Measurements from ENCODE around the gene FAIM2.
"Not testable (repeated sequence)": the region's sequence is repeated elsewhere in the genome, so short reads cannot be mapped to it uniquely, and the experiment has no call there.

Gene FAIM2

GRCh38 chr12:49863946-49864797 is 39.5 kb downstream of the FAIM2 start:
- DNase-seq (ENCODE audit: low read depth) = no peak

- not testable (repeated sequence) for DNase-seq (ENCODE audit: low read depth)
These were observed 42.8 kb downstream of the FAIM2 start for GRCh38 chr12:49860921-49861320.

- DNase-seq (ENCODE audit: low read depth) = not testable (repeated sequence)
These were observed 47.8 kb downstream of the FAIM2 start for GRCh38 chr12:49855890-49856289.

- DNase-seq (ENCODE audit: low read depth) = no peak
These were observed 48.7 kb downstream of the FAIM2 start for GRCh38 chr12:49854976-49855375.

- no peak for DNase-seq (ENCODE audit: low read depth)
These were observed 50.0 kb downstream of the FAIM2 start for GRCh38 chr12:49853671-49854070.

- DNase-seq (ENCODE audit: low read depth) = no peak
These were observed 56.5 kb downstream of the FAIM2 start for GRCh38 chr12:49847161-49847560.

GRCh38 chr12:49846032-49846431 is 57.7 kb downstream of the FAIM2 start:
- DNase-seq (ENCODE audit: low read depth) = no peak

- peak; percentile 19 for DNase-seq (ENCODE audit: low read depth)
These were observed 59.7 kb downstream of the FAIM2 start for GRCh38 chr12:49843876-49844437.

GRCh38 chr12:49843411-49843810 is 60.3 kb downstream of the FAIM2 start:
- DNase-seq (ENCODE audit: low read depth) = no peak

GRCh38 chr12:49842519-49843352 is 61.0 kb downstream of the FAIM2 start, which contains the start of gene BCDIN3D:
TSS of gene BCDIN3D (minus strand) at chr12:49843106. CDS start at chr12:49843087, 19 bp downstream.
- DNase-seq (ENCODE audit: low read depth) = peak; percentile 96

- peak; percentile 71 for DNase-seq (ENCODE audit: low read depth)
These were observed 64.6 kb downstream of the FAIM2 start for GRCh38 chr12:49838973-49839633.

- DNase-seq (ENCODE audit: low read depth) = peak; percentile 72
These were observed 70.8 kb downstream of the FAIM2 start for GRCh38 chr12:49832836-49833421.

GRCh38 chr12:49831717-49832116 is 72.0 kb downstream of the FAIM2 start:
- DNase-seq (ENCODE audit: low read depth) = no peak

GRCh38 chr12:49828133-49829091 is 75.3 kb downstream of the FAIM2 start, which contains the start of gene NCKAP5L:
TSS of gene NCKAP5L (minus strand) at chr12:49828413. CDS start at chr12:49804044, 24,369 bp downstream.
- DNase-seq (ENCODE audit: low read depth) = peak; percentile 97

- DNase-seq (ENCODE audit: low read depth) = peak; percentile 78
These were observed 76.2 kb downstream of the FAIM2 start for GRCh38 chr12:49827401-49828099.

GRCh38 chr12:49827051-49827400 is 76.7 kb downstream of the FAIM2 start:
- no peak for DNase-seq (ENCODE audit: low read depth)

- peak; percentile 35 for DNase-seq (ENCODE audit: low read depth)
These were observed 77.7 kb downstream of the FAIM2 start for GRCh38 chr12:49825971-49826421.

GRCh38 chr12:49825360-49825970 is 78.2 kb downstream of the FAIM2 start:
- DNase-seq (ENCODE audit: low read depth) = peak; percentile 77

GRCh38 chr12:49824895-49825294 is 78.8 kb downstream of the FAIM2 start:
- peak; percentile 81 for DNase-seq (ENCODE audit: low read depth)
